Endodermal cell (in vitro differentiated cells): Measurements from ENCODE around the gene OLIG3. TPM values are rescaled to one million over a fixed set of nuclear protein-coding genes. Genes with fewer than 3 reads are reported as not detected.

ENCODE experiments used
- DNase-seq: peaks from one replicate; pipeline ENCODE4 v3.0.0-alpha.2; 2017
- H3K27ac ChIP-seq: 2 replicates; pipeline ENCODE4 v1.5.1; 2013; ENCODE audit warnings: mild to moderate bottlenecking, low read depth, low read length, moderate library complexity
- H3K27me3 ChIP-seq: 2 replicates; pipeline ENCODE4 v1.6.1; 2013; ENCODE audit warnings: mild to moderate bottlenecking, low read length, moderate library complexity; ENCODE audit not compliant: insufficient read depth, control insufficient read depth, poor library complexity, severe bottlenecking
- H3K36me3 ChIP-seq: 2 replicates; pipeline ENCODE4 v1.7.0; 2013; ENCODE audit warnings: mild to moderate bottlenecking, low read length, moderate library complexity; ENCODE audit not compliant: control insufficient read depth, insufficient read depth
- H3K4me1 ChIP-seq: one replicate; pipeline ENCODE4 v1.7.0; 2013; ENCODE audit warnings: low read length; ENCODE audit not compliant: control insufficient read depth, insufficient read depth
- H3K4me3 ChIP-seq: 2 replicates; pipeline ENCODE4 v1.5.1; 2013; ENCODE audit warnings: mild to moderate bottlenecking, low read length, moderate library complexity
- H3K9ac ChIP-seq: 2 replicates; pipeline ENCODE4 v1.6.1; 2013; ENCODE audit warnings: mild to moderate bottlenecking, low read length, moderate library complexity; ENCODE audit not compliant: poor library complexity, severe bottlenecking; ENCODE audit errors: extremely low read depth
- H3K9me3 ChIP-seq: 2 replicates; pipeline ENCODE4 v1.6.1; 2013; ENCODE audit warnings: mild to moderate bottlenecking, low read length, moderate library complexity; ENCODE audit not compliant: control insufficient read depth
- H3K27ac Mint-ChIP-seq: 2 replicates; pipeline ENCODE4 v1.8.0; 2020; ENCODE audit warnings: mixed read lengths
- H3K27me3 Mint-ChIP-seq: 2 replicates; pipeline ENCODE4 v1.8.0; 2021; ENCODE audit warnings: mild to moderate bottlenecking, mixed read lengths; ENCODE audit not compliant: insufficient read depth
- H3K36me3 Mint-ChIP-seq: 2 replicates; pipeline ENCODE4 v1.8.0; 2020; ENCODE audit warnings: low read depth, mixed read lengths
- H3K4me1 Mint-ChIP-seq: 2 replicates; pipeline ENCODE4 v1.8.0; 2020; ENCODE audit warnings: mixed read lengths
- H3K4me3 Mint-ChIP-seq: 2 replicates; pipeline ENCODE4 v1.8.0; 2020; ENCODE audit warnings: mild to moderate bottlenecking, moderate library complexity, mixed read lengths
- H3K9me3 Mint-ChIP-seq: 2 replicates; pipeline ENCODE4 v1.8.0; 2020; ENCODE audit warnings: mild to moderate bottlenecking, mixed read lengths
- WGBS, 2 experiments: methylation state at CpG; one replicate each; pipeline versions ENCODE4 v1.1.5 to v1.1.7; 2013; ENCODE audit warnings: missing lambda C conversion rate in 2 of 2, mixed read lengths in 1 of 2; ENCODE audit not compliant: insufficient coverage in 1 of 2, insufficient read length in 1 of 2; 5-methylcytosine and 5-hydroxymethylcytosine counted together
- total RNA-seq, 2 donors: library from RNA; stranded (reverse); fragmentation: NEBNext Ultra II Directional in 1 of 2; extraction: Animal tissue kit (Norgen Biotek cat#: 25700) in 1 of 2; gene quantifications; 2 replicates in 1 of 2; 3 replicates in 1 of 2; pipeline ENCODE4 v1.2.1, GENCODE V29; 2021
- TF ChIP-seq, protein P1 (sequence below): fragments of 200-600 bp; sonication (generic); conservative IDR thresholded peaks from 2 replicates; pipeline ENCODE4 v1.5.0; 2021; ENCODE audit warnings: antibody characterized with exemption, mild to moderate bottlenecking

Gene OLIG3
- total RNA-seq, 2 donors from 2014 or later, result not detected

DNA sequence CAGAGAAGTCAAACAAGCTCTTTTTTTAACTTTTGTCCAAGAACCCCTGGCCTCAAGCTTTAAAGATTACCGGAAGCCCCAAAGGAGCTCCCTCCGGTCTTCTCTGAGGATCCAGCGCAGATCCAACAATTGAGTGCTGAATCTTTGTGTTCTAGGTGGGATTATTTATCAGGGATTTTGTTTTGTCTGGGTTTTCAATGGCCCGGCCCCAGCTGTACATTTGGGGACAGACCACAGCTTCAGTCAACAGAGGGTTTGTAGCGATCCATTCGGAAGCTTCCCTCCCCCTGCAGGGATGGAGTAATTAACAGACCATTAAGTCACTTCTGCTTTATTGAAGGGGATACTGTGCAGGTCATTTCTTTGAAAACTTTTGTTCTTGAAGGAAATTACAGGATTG, 7.8 kb downstream of the OLIG3 start:
- Histone ChIP-seq H3K9me3 (no peaks in the 10 kb centered on the region), H3K4me3 (no peak overlapping the region), H3K27ac (no peak overlapping the region), H3K36me3 (no peaks in the 10 kb centered on the region), H3K27me3 (peaks cover 89% of the 10 kb centered on the region), H3K9ac (no peak overlapping the region), H3K4me1 (peaks cover 4% of the 10 kb centered on the region)
- Mint-ChIP-seq H3K9me3 (no peaks in the 10 kb centered on the region), H3K36me3 (no peaks in the 10 kb centered on the region), H3K4me3 (peak overlapping the region; percentile 23), H3K27me3 (peaks cover 93% of the 10 kb centered on the region), H3K4me1 (peaks cover 29% of the 10 kb centered on the region), H3K27ac (no peak overlapping the region)
- 10 to 80% methylated on average over 1 to 6 of the region's 6 CpGs for WGBS, 2 experiments
- TF ChIP-seq, protein P1, sequence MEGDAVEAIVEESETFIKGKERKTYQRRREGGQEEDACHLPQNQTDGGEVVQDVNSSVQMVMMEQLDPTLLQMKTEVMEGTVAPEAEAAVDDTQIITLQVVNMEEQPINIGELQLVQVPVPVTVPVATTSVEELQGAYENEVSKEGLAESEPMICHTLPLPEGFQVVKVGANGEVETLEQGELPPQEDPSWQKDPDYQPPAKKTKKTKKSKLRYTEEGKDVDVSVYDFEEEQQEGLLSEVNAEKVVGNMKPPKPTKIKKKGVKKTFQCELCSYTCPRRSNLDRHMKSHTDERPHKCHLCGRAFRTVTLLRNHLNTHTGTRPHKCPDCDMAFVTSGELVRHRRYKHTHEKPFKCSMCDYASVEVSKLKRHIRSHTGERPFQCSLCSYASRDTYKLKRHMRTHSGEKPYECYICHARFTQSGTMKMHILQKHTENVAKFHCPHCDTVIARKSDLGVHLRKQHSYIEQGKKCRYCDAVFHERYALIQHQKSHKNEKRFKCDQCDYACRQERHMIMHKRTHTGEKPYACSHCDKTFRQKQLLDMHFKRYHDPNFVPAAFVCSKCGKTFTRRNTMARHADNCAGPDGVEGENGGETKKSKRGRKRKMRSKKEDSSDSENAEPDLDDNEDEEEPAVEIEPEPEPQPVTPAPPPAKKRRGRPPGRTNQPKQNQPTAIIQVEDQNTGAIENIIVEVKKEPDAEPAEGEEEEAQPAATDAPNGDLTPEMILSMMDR, result no peak
- DNase-seq, result peak; percentile 53

DNA sequence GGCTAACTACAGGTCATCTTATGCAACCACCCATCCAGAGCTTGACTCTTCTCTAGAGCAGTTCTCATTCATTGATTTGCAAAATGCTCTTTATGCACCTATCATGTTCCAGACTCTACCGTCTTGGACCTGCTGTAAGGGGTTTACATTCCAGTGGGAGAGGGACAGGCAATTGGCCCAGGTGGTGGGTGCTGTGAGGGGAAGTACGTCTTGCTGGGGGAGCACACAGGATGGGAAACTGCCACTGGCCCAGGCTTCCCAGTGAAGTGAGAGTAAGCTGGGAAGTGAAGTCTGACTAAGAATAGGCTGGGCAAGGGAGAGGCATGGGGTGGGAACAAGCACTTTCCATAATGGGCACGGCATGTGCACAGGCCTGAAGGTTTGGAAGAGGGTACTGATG, 13.8 kb downstream of the OLIG3 start:
- H3K9me3 ChIP-seq, result no peaks in the 10 kb centered on the region
- TF ChIP-seq, protein P1, result no peak
- Mint-ChIP-seq H3K9me3 (no peaks in the 10 kb centered on the region), H3K27me3 (peaks cover 63% of the 10 kb centered on the region), H3K4me1 (no peaks in the 10 kb centered on the region), H3K36me3 (no peaks in the 10 kb centered on the region), H3K4me3 (no peak overlapping the region), H3K27ac (no peak overlapping the region)
- no peaks in the 10 kb centered on the region for H3K4me1 ChIP-seq
- no peak overlapping the region for H3K4me3 ChIP-seq
- H3K27ac ChIP-seq, result no peak overlapping the region
- H3K9ac ChIP-seq, result no peak overlapping the region
- WGBS, 2 experiments, result 70 to 88% methylated on average over 2 to 3 of the region's 3 CpGs
- H3K27me3 ChIP-seq, result peaks cover 29% of the 10 kb centered on the region
- H3K36me3 ChIP-seq, result no peaks in the 10 kb centered on the region
- no peak for DNase-seq

DNA sequence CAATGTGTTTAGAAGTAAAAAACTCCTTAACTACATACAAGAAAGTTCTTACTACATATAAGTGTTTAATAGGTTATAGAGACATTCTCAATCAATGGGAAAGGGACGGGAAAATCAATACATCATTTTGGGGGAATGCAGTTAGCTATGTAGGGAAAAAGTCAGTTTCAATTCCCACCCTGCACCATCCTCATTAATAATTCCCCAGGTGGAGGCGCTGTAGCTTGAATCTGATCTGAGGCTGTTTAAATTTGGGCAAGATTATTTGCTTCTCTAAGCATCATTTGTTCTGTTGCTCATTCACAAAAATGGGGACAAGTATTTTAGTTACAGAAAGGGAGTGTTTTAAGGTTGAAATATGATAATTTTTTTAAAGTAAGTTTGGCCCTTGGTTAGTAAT, 19.1 kb downstream of the OLIG3 start:
- Histone ChIP-seq H3K36me3 (no peaks in the 10 kb centered on the region), H3K4me1 (no peaks in the 10 kb centered on the region), H3K4me3 (no peak overlapping the region), H3K27me3 (no peaks in the 10 kb centered on the region), H3K9ac (no peak overlapping the region), H3K27ac (no peak overlapping the region), H3K9me3 (no peaks in the 10 kb centered on the region)
- 92% methylated on average over 1 of the region's 2 CpGs; no CpG with 5 or more reads in 1 of the 2 experiments for WGBS, 2 experiments
- H3K27me3 Mint-ChIP-seq, result peaks cover 25% of the 10 kb centered on the region
- H3K4me1 Mint-ChIP-seq, result peaks cover 9% of the 10 kb centered on the region
- TF ChIP-seq, protein P1, result peak; percentile 77
- no peak overlapping the region for H3K27ac Mint-ChIP-seq
- no peak overlapping the region for H3K4me3 Mint-ChIP-seq
- DNase-seq, result peak; percentile 57
- H3K9me3 Mint-ChIP-seq, result no peaks in the 10 kb centered on the region
- H3K36me3 Mint-ChIP-seq, result no peaks in the 10 kb centered on the region
